HG03354 (cell line): Measurements from ENCODE around the gene SUCLG1.
"Not testable (repeated sequence)": the region's sequence is repeated elsewhere in the genome, so short reads cannot be mapped to it uniquely, and the experiment has no call there.

Experiments
- ATAC-seq: cut with Tn5 transposase; IDR thresholded peaks from one replicate; pipeline ENCODE4 v1.9.1; 2021; ENCODE audit warnings: mild to moderate bottlenecking; ENCODE audit not compliant: unreplicated experiment, poor library complexity, severe bottlenecking

The SUCLG1 gene

DNA sequence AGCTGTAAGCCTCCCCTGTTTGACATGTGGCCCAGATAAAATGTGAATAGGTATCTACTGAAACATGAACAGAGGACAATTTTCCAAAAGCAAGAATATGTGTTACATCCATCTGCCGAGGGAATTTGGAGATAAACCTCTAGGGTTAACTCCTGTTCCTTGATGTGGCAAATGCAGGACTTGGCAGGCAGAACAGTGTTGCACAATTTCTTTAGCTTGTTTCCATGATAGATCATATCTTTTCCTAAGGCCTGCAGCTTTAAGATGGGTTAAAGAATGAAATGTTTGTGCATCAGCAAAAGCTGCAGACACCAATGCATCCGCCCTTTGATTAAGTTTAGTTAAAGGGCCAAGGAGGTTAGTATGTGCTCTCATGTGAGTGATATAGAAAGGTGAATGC is 13.3 kb upstream of the SUCLG1 start:
- ATAC-seq: not testable (repeated sequence)

- no peak for ATAC-seq
Measured at GRCh38 chr2:84467389-84467788, 8.3 kb upstream of the SUCLG1 start.

DNA sequence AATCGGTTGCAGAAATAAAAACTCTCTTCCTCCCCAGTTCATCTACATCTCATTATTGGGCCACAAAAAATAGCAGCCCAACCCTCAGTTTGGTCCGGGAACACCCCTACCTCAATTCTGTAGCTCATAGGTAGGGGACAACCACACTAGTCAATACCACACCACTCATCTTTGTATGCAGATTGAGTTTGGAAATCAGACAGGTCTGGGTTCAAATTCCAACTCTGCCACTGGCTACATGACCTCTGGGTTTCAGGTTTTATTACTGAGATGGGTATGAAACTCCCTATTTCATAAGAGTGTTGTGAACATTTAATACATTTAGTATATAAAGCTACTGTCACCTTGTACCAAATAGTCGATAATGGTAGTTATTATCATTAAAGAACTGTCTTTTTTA is 2.2 kb upstream of the SUCLG1 start:
- no peak for ATAC-seq

GRCh38 chr2:84460670-84461069 is 1.6 kb upstream of the SUCLG1 start:
- no peak for ATAC-seq

GRCh38 chr2:84459944-84460429 is 907 bp upstream of the SUCLG1 start:
- ATAC-seq: no peak

GRCh38 chr2:84458551-84459017 is 496 bp downstream of the SUCLG1 start:
- ATAC-seq: peak; percentile 38

DNA sequence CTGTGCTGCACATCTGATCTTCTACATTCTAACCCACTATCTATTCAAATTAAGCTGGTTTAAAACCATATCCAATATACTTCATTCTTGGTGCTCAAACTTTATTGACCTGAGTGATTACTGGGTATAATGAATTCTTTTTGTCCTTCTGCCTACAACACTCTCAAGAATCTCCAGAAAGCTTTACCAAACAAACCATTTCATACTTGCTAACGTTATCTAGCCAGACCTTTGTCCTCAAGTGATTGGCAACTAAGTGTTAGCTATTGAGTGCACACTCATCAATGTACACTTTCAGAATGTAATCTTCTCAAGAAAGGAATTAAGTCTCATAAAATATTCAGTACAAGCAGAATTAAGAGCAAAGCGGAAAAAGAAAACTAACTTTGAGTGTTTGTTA is 1.4 kb downstream of the SUCLG1 start:
- ATAC-seq: no peak

GRCh38 chr2:84456156-84456555 is 2.9 kb downstream of the SUCLG1 start:
- ATAC-seq: no peak

GRCh38 chr2:84454581-84454980 is 4.5 kb downstream of the SUCLG1 start:
- no peak for ATAC-seq

DNA sequence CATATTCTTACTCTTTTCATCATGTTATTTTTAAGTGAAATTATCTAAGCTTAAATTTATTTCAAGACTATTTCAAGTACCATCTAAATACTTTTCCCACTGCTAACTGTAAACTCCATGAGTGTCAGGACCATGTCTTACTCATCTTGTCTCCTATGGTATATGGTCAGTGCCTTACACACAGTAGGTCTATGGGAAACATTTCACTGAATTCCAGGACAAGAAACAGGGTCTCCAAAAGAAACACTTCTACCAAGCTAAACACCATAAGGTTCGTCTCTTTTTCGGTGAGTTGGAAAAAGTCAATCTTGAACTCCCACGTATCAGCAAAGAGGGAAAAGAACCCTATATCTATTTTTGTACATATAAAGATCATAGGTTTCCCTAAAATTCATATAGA is 6.5 kb downstream of the SUCLG1 start:
- no peak for ATAC-seq

- ATAC-seq: no peak
Measured at GRCh38 chr2:84451579-84451978, 7.5 kb downstream of the SUCLG1 start.

DNA sequence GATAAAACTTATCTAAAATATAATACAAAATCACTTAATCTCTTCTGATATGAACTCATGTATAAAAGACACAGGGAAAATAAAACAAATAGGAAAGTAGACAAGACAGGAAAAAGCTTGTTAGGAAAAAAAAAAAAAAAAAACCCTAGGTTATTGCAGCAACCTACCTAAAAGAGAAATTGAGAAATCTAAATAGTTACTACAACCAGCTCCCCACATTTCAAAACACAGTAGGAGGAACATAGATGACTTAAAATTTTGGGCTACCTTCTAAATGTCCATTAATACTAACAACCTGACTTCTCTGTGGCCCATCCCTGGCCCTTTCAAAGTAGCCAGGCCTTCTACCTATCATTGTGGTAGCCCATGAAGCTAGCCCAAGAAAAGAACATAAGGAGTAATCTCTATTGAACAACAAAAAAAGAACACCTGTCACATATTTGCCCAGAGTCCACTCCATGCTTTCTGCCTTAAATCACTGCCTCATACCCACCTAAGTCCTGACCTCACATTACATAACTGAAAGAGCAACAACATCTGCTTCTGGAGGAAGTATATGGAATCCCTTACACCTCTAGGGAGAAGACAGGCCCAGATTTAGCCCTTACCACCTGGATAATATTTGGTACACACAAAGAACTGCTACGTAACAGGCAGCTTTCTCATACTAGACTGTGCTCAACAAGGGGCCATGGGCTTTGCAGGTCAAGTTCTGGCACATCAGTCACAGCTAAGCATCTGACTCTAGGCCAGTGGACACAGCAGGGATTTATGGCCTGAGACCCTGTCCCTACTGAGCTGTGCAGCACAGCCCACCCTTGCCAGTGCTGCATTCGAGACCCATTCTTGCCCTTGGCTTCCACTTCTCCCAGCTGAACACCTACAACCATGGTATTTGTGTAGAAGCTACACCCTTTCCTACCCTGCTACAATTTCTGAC is 8.5 kb downstream of the SUCLG1 start:
- ATAC-seq: no peak

DNA sequence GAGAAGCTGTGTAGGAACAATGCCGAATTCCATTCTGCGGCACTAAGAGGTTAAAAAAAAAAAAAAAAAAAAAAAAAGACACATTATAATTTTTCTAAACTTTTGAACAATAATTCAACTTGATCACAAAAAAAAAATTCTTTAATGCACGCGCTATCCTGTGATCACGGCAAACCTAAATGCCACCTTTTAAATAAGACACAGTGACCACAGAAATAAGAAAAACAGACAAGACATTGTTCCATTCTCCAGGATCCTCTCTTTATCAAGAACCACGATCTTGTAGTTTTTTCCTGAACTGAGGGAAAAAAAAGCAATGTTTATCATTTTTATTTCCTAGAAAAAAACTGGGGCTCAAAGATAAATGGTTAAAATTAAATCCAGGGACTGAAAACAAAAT is 9.4 kb downstream of the SUCLG1 start:
- no peak for ATAC-seq

DNA sequence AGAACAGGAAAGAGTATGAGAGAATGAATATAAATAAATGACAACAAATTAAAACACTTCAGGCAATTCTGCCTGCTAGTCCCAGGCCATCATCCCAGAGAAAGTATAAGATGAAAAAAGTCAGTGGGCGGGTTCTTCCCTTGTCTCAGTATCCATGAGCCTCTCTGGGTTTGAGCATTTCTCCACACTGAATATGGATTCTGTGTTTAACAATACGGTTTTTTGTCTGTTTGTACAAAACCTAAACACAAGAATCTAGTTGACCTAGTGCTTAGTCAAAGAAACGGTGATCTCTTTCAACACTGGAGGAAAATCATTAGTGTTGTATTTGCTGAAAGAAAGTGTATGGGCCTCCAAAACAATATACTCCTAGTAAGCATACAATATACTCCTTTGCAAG is 10.0 kb downstream of the SUCLG1 start:
- ATAC-seq: no peak

DNA sequence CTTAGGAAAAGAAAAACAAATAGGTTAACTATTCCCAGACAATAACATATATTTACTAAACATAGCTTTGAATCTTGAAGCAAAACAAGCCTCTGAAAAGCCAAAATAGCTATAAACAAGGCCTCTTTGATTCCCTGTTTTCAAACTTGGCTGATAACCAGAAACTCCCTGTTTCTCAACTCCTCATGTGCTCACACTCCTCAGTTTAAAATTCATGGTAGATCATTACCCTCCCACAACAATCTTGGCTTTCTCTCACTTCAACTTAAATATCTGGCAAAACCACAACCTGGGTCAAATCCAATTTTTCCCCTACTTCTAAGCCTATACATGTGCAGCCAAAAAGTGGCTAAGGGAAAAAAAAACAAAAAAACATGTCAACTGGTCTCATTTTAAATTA is 15.6 kb downstream of the SUCLG1 start:
- no peak for ATAC-seq

DNA sequence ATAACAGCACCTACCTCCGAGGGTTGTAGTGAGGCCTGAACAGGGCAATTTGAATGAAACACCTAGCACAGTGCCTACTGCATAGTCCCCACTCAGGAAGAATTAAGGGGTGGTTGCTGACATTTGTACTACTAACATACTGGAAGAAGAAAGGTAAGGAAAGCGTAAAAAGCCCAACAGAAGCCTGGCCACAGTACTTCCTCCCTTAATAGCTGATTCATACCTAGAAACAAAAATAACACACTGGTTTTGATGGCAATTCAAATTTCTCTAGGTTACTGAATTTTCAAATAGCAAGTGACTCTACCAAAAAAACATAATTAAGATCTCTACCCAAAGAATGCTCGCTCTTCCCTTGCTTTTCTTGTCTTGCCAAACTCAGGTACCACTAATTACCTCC is 16.2 kb downstream of the SUCLG1 start:
- ATAC-seq: no peak

GRCh38 chr2:84441505-84441904 is 17.6 kb downstream of the SUCLG1 start:
- ATAC-seq: no peak

- no peak for ATAC-seq
Measured at GRCh38 chr2:84441036-84441435, 18.0 kb downstream of the SUCLG1 start.

- no peak for ATAC-seq
Measured at GRCh38 chr2:84435345-84436025, 23.6 kb downstream of the SUCLG1 start.

- ATAC-seq: no peak
Measured at GRCh38 chr2:84429328-84429727, 29.8 kb downstream of the SUCLG1 start.
